ENCODE measurements around the gene DNPEP.
A peak's percentile ranks its signal among the peaks of the same experiment; 100 is the strongest.
"Not testable (repeated sequence)": the region's sequence is repeated elsewhere in the genome, so short reads cannot be mapped to it uniquely, and the experiment has no call there.

The DNPEP gene

GRCh38 chr2:219399716-219400478, 12.2 kb upstream of the DNPEP start:
- Histone ChIP-seq H3K4me3 (ENCODE audit: severe bottlenecking) (no peak overlapping the region), H3K36me3 (ENCODE audit: low read depth) (no peaks in the 10 kb centered on the region), H3K4me1 (ENCODE audit: insufficient read depth, poor library complexity, severe bottlenecking) (no peaks in the 10 kb centered on the region), H3K27me3 (ENCODE audit: insufficient read depth, poor library complexity, severe bottlenecking) (no peaks in the 10 kb centered on the region), H3K9me3 (ENCODE audit: severe bottlenecking) (no peaks in the 10 kb centered on the region), H3K27ac (ENCODE audit: poor library complexity, severe bottlenecking) (no peak overlapping the region)
- ATAC-seq (ENCODE audit: low read depth) (no peak), DNase-seq (ENCODE audit: low spot score) (no peak)
- no peak for TF ChIP-seq CTCF (IDR thresholded peaks at IDR 0.05; ENCODE audit: poor library complexity, severe bottlenecking)

DNA sequence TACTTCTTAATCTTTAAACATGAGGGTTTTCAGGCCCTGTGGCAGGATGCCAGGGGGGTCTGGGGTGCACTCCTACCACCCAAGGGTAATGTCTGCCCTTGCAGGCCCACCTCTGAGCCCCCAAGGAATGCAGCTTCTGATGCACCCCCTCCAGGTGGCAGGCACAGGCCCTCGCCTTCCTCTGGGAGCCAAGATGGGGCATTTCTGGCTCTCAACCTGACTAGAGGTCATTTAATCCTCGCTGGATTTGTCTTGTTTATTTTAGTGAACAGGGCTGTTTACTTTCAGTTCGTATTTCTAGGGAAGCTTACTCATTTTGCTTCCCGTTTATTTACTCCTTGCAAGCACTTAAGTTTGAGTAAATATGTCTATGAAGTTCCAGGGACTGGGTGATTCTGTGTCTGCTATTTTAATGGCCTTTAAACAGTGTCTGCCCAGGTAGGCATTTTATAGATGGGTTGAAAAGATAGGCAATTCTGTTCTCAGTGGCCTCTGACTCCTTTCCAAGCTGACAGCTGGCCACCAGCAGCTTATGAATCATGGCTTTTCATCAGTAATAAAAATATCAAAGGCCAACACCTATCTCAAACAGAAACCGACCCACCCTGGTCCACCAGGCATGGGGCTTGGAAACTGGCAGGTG, 11.1 kb upstream of the DNPEP start:
- H3K4me1 ChIP-seq (ENCODE audit: insufficient read depth, poor library complexity, severe bottlenecking): no peaks in the 10 kb centered on the region
- H3K27me3 ChIP-seq (ENCODE audit: insufficient read depth, poor library complexity, severe bottlenecking): no peaks in the 10 kb centered on the region
- no peaks in the 10 kb centered on the region for H3K36me3 ChIP-seq (ENCODE audit: low read depth)
- ATAC-seq (ENCODE audit: low read depth): peak; percentile 26; the same call in 1 of the 3 replicates
- DNase-seq (ENCODE audit: low spot score): no peak
- no peak overlapping the region for H3K4me3 ChIP-seq (ENCODE audit: severe bottlenecking)
- TF ChIP-seq CTCF (IDR thresholded peaks at IDR 0.05; ENCODE audit: poor library complexity, severe bottlenecking): no peak
- H3K27ac ChIP-seq (ENCODE audit: poor library complexity, severe bottlenecking): no peak overlapping the region
- H3K9me3 ChIP-seq (ENCODE audit: severe bottlenecking): no peaks in the 10 kb centered on the region

GRCh38 chr2:219396863-219397457, 9.2 kb upstream of the DNPEP start:
- no peaks in the 10 kb centered on the region for H3K4me1 ChIP-seq (ENCODE audit: insufficient read depth, poor library complexity, severe bottlenecking)
- no peak overlapping the region for H3K27ac ChIP-seq (ENCODE audit: poor library complexity, severe bottlenecking)
- H3K27me3 ChIP-seq (ENCODE audit: insufficient read depth, poor library complexity, severe bottlenecking): no peaks in the 10 kb centered on the region
- H3K9me3 ChIP-seq (ENCODE audit: severe bottlenecking): no peaks in the 10 kb centered on the region
- ATAC-seq (ENCODE audit: low read depth) (no peak), DNase-seq (ENCODE audit: low spot score) (no peak)
- no peak overlapping the region for H3K4me3 ChIP-seq (ENCODE audit: severe bottlenecking)
- H3K36me3 ChIP-seq (ENCODE audit: low read depth): no peaks in the 10 kb centered on the region
- TF ChIP-seq CTCF (IDR thresholded peaks at IDR 0.05; ENCODE audit: poor library complexity, severe bottlenecking): no peak

- H3K36me3 ChIP-seq (ENCODE audit: low read depth): no peaks in the 10 kb centered on the region
- H3K4me1 ChIP-seq (ENCODE audit: insufficient read depth, poor library complexity, severe bottlenecking): no peaks in the 10 kb centered on the region
- no peak for TF ChIP-seq CTCF (IDR thresholded peaks at IDR 0.05; ENCODE audit: poor library complexity, severe bottlenecking)
- H3K4me3 ChIP-seq (ENCODE audit: severe bottlenecking): no peak overlapping the region
- ATAC-seq (ENCODE audit: low read depth): no peak
- no peaks in the 10 kb centered on the region for H3K9me3 ChIP-seq (ENCODE audit: severe bottlenecking)
- H3K27me3 ChIP-seq (ENCODE audit: insufficient read depth, poor library complexity, severe bottlenecking): no peaks in the 10 kb centered on the region
- DNase-seq (ENCODE audit: low spot score): no peak
- H3K27ac ChIP-seq (ENCODE audit: poor library complexity, severe bottlenecking): no peak overlapping the region
Observed at GRCh38 chr2:219395609-219396008, 7.9 kb upstream of the DNPEP start.

DNA sequence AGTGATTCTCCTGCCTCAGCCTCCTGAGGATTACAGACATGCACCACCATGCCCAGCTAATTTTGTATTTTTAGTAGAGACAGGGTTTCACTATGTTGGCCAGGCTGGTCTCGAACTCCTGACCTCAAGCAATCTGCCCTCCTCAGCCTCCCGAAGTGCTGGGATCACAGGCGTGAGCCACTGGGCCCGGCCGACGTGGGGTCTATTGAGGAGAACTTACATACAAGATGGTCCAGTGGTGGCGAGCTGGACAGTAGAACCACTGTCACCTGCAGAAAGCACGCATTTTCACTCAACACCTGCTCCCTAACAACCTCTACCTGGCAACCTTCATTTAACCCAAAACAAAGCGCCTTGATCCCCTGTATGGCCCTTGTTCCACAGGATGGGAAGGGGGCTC, 7.3 kb upstream of the DNPEP start:
- H3K4me3 ChIP-seq (ENCODE audit: severe bottlenecking); ATAC-seq (ENCODE audit: low read depth); H3K4me1 ChIP-seq (ENCODE audit: insufficient read depth, poor library complexity, severe bottlenecking); H3K9me3 ChIP-seq (ENCODE audit: severe bottlenecking); H3K27ac ChIP-seq (ENCODE audit: poor library complexity, severe bottlenecking); DNase-seq (ENCODE audit: low spot score); H3K27me3 ChIP-seq (ENCODE audit: insufficient read depth, poor library complexity, severe bottlenecking); H3K36me3 ChIP-seq (ENCODE audit: low read depth): not testable (repeated sequence)

Data from RWPE2 (cell line).